Bronchial epithelial cell (primary cell): ENCODE data around the gene ADAMTSL2. TPM values are rescaled to one million over a fixed set of nuclear protein-coding genes. Genes with fewer than 3 reads are reported as not detected.

Source experiments
- DNase-seq: peaks from one replicate; pipeline ENCODE4 v3.0.0-alpha.2; 2010; ENCODE audit warnings: low read depth
- FAIRE-seq: peaks from 2 replicates; lab custom pipeline; 2011; peaks lifted over from hg19 to GRCh38; lab: Jason Lieb, UNC
- H3K27me3 ChIP-seq: 2 replicates; pipeline ENCODE4 v1.5.1; 2011; ENCODE audit warnings: low read length; ENCODE audit not compliant: control insufficient read depth, insufficient read depth
- H3K36me3 ChIP-seq: 2 replicates; pipeline ENCODE4 v1.5.1; 2011; ENCODE audit warnings: low read length; ENCODE audit not compliant: control insufficient read depth, insufficient read depth
- H3K4me3 ChIP-seq: 2 replicates; pipeline ENCODE4 v1.5.1; 2011; ENCODE audit warnings: mild to moderate bottlenecking, low read depth, low read length, control low read depth
- CTCF ChIP-seq: IDR thresholded peaks from 2 replicates; pipeline ENCODE4 v1.5.1; 2011; ENCODE audit warnings: mild to moderate bottlenecking, moderate library complexity, low read length, control low read depth, inconsistent platforms; ENCODE audit not compliant: insufficient read depth, severe bottlenecking
- total RNA-seq: library from RNA; depleted of rRNA; stranded (reverse); fragments of >200 nt; gene quantifications from 2 replicates; pipeline ENCODE4 v1.2.1, GENCODE V29; 2014

The ADAMTSL2 gene
- total RNA-seq, 1 donor from 2014 or later = not detected

- DNase-seq (no peak), FAIRE-seq (no peak)
- Histone ChIP-seq H3K27me3 (no peaks in the 10 kb centered on the region), H3K4me3 (no peak overlapping the region), H3K36me3 (no peaks in the 10 kb centered on the region)
- no peak for TF ChIP-seq CTCF
Measured at GRCh38 chr9:133551446-133551845, 16.9 kb downstream of the ADAMTSL2 start.

DNA sequence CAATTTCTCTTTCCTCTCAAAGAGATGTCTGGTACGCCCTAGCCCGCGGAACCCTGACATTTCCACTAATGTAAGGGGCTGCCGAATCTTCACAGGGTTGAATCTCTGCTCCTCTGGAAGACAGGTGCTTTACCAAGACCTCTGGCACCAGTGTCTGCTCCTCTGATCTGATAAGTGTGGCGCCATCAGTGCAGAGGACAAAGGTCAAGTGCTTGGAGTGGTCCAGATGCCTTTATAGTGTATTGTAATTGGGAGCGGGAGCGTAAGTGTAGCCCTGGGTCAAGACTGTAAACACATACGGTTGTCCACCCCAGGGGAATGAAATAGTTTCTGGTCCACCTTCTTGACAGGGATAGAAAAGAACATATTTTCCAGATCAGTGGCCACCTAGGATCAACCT lies 17.7 kb downstream of the ADAMTSL2 start:
- FAIRE-seq = no peak
- Histone ChIP-seq H3K36me3 (no peaks in the 10 kb centered on the region), H3K4me3 (no peak overlapping the region), H3K27me3 (no peaks in the 10 kb centered on the region)
- TF ChIP-seq CTCF = no peak
- no peak for DNase-seq

DNA sequence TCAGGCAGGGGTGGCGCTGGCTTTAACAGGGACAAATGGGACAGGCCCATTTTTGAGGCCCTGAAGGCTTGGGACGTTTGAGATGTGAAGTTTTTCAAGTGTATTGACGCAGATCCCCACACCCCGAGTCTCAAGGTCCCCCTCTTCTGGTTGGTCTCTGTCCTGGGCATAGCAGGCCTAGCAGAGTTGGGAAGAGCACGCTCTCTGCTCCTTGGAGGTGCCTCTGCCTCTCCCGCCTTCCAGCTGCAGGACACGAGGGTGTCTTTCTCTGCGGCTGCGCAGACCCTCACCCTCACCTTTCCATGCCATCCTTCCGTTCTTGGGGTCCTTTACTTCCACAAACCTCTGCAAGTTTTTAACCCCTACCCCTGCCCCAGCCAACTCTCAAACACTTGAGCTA lies 18.6 kb downstream of the ADAMTSL2 start:
- H3K27me3 ChIP-seq = no peaks in the 10 kb centered on the region
- H3K4me3 ChIP-seq = no peak overlapping the region
- no peak for TF ChIP-seq CTCF
- no peak for DNase-seq
- FAIRE-seq = no peak
- H3K36me3 ChIP-seq = no peaks in the 10 kb centered on the region

DNA sequence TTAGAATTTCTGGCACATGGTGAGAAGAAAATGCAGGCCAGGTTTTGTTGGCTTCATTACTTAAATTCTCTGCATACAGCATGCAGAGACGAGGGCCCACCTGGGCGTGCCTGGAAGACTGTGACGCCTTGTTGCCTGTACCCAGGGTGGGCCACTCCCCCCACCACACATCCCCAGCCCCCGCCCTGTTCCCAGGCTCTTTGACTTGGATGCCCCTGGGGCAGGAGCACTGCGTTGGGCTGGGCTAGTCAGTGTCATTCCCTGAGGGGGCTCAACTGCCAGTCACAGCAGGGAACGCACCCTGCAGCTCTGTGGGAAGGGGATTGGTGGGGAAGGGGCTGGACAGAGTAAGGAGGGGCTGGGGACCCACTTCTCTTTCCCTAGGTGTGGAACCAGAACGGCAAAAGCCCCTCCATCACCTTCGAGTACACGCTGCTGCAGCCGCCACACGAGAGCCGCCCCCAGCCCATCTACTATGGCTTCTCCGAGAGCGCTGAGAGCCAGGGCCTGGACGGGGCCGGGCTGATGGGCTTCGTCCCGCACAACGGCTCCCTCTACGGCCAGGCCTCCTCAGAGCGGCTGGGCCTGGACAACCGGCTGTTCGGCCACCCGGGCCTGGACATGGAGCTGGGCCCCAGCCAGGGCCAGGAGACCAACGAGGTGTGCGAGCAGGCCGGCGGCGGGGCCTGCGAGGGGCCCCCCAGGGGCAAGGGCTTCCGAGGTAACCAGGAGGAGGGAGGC lies 19.6 kb downstream of the ADAMTSL2 start:
- H3K4me3 ChIP-seq = no peak overlapping the region
- FAIRE-seq (no peak), DNase-seq (no peak)
- no peaks in the 10 kb centered on the region for H3K27me3 ChIP-seq
- TF ChIP-seq CTCF = no peak
- no peaks in the 10 kb centered on the region for H3K36me3 ChIP-seq

DNA sequence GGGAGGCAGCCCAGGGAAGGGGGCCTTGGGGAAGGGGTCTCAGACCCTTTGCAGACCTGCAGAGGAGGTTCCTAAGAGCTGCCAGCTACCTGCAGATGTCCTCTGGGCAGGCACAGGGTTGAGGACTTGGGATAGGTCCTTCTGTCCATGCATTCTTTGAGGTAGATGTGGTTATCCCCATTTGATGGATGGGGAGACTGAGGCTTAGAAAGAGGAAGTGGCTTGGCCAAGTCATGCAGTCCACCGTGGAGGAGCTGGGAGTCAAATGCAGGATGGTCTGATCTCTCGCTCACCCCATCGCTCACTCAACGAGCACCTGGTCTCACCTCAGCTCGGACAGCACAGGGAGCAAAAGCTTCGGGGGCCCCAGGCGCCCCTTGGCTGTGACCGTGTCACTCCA lies 20.2 kb downstream of the ADAMTSL2 start:
- FAIRE-seq = peak; percentile 23
- H3K36me3 ChIP-seq = no peaks in the 10 kb centered on the region

More for the DNA sequence above, 20.2 kb downstream of the ADAMTSL2 start:
- no peaks in the 10 kb centered on the region for H3K27me3 ChIP-seq
- H3K4me3 ChIP-seq = no peak overlapping the region
- no peak for TF ChIP-seq CTCF
- no peak for DNase-seq
